Heart left ventricle (tissue), 13 donors: Measurements from ENCODE around the gene SERAC1.

ENCODE experiments used
- CTCF ChIP-seq, 12 donors: fragments of 200-600 bp; sonication (generic) in 4 of 12; IDR thresholded peaks; one replicate each; pipeline versions ENCODE4 v1.5.0 to v1.8.0; 2018 to 2022; ENCODE audit warnings: antibody characterized with exemption in 12 of 12, mild to moderate bottlenecking in 5 of 12
- POLR2A ChIP-seq, 2 donors: fragments of 450-650 bp; IDR thresholded peaks; one replicate each; pipeline ENCODE4 v1.6.1; 2017; ENCODE audit warnings: antibody characterized with exemption in 2 of 2, mild to moderate bottlenecking in 2 of 2, moderate library complexity in 2 of 2
- donor health status: ischemic (EF 13 %, LVEDD 7.1; RV severe dilation, severe dysfunction).
- donor health status: DM: no; HTN: yes; CAD: no.
- donor health status: DM: no; HTN: no; CAD: no.
- donor health status: ischemic (EF 25% LVEDD 6.9; RV normal size, moderate dysfunction).
- donor health status: ischemic (EF 25% LVEDD 5.7; RV mildly dilated, moderate dysfunction).
- donor health status: ischemic (EF 35%, LVEDD 5.7; RV mildly dilated, moderate dysfunction).
- donor health status: nonischemic (EF 11% LVEDD 7.7; RV severe dilation, severe dysfunction).
- donor health status: DM: yes; HTN: yes; CAD: no.
- donor health status: PGD.
- donor health status: ischemic (EF 29% LVEDD 5.4; RV normal size, mild dysfunction).
- donor health status: nonischemic (EF 23%, LVEDD 6.1; RV moderate dilation, normal function).

- no peak for TF ChIP-seq CTCF (IDR thresholded peaks at IDR 0.05)
- no peak for TF ChIP-seq POLR2A (IDR thresholded peaks at IDR 0.05)
Measured at GRCh38 chr6:158158123-158158522, 9.9 kb downstream of the SERAC1 start.
